K562 (cell line): Measurements from ENCODE around the gene ATIC. TPM values are rescaled to one million over a fixed set of nuclear protein-coding genes. Genes with fewer than 3 reads are reported as not detected.

Source experiments
- CHD4 ChIP-seq: fragments of 200-600 bp; sonication (generic); IDR thresholded peaks from 3 replicates; pipeline ENCODE4 v1.6.1; 2012; ENCODE audit warnings: low read depth, mild to moderate bottlenecking, mixed read lengths, low read length, inconsistent platforms; ENCODE audit not compliant: insufficient read depth, insufficient replicate concordance, poor library complexity, severe bottlenecking
- DNMT1 ChIP-seq: fragments of 450-650 bp; IDR thresholded peaks from 2 replicates; pipeline ENCODE4 v1.6.1; 2016; ENCODE audit warnings: antibody characterized with exemption, mild to moderate bottlenecking
- E2F3 ChIP-seq: fragments of 250-450 bp; sonication (Bioruptor Pico); IDR thresholded peaks from 2 replicates; pipeline ENCODE4 v1.4.0; 2020; ENCODE audit warnings: mild to moderate bottlenecking
- ERF ChIP-seq: fragments of 450-650 bp; formaldehyde crosslinking; IDR thresholded peaks from 2 replicates; pipeline ENCODE4 v1.4.0; 2020; ENCODE audit warnings: mild to moderate bottlenecking, mixed read lengths
- FOXK2 ChIP-seq, 2 experiments: fragments of 450-650 bp; IDR thresholded peaks in 1 of 2; conservative IDR thresholded peaks in 1 of 2; 2 replicates each; pipeline ENCODE4 v1.6.1; 2016; ENCODE audit warnings: low read depth in 2 of 2, mild to moderate bottlenecking in 1 of 2
- HDAC3 ChIP-seq: fragments of 450-650 bp; IDR thresholded peaks from 2 replicates; pipeline ENCODE4 v1.6.1; 2018; ENCODE audit warnings: borderline replicate concordance, mild to moderate bottlenecking, moderate library complexity; ENCODE audit not compliant: partially characterized antibody
- HNRNPLL ChIP-seq: fragments of 200-400 bp; formaldehyde crosslinking; IDR thresholded peaks from 2 replicates; pipeline ENCODE4 v1.6.1; 2017; ENCODE audit warnings: low read length, low read depth, mild to moderate bottlenecking; ENCODE audit not compliant: poor library complexity, severe bottlenecking
- KAT8 ChIP-seq: fragments of 450-650 bp; IDR thresholded peaks from 2 replicates; pipeline ENCODE4 v1.6.1; 2016; ENCODE audit warnings: low read depth, mild to moderate bottlenecking
- MTF1 ChIP-seq: fragments of 250-450 bp; sonication (Bioruptor Pico); IDR thresholded peaks from 2 replicates; pipeline ENCODE4 v1.9.0; 2021; ENCODE audit warnings: moderate library complexity, mild to moderate bottlenecking, inconsistent platforms, borderline replicate concordance
- NCOA4 ChIP-seq: fragments of 450-650 bp; IDR thresholded peaks from 2 replicates; pipeline ENCODE4 v1.6.1; 2018; ENCODE audit warnings: mild to moderate bottlenecking; ENCODE audit not compliant: partially characterized antibody
- RBM14 ChIP-seq: fragments of 200-400 bp; formaldehyde crosslinking; IDR thresholded peaks from 2 replicates; pipeline ENCODE4 v1.6.1; 2018; ENCODE audit warnings: low read depth, mild to moderate bottlenecking, low read length, moderate library complexity, borderline replicate concordance; ENCODE audit not compliant: insufficient read depth
- SIN3A ChIP-seq, 2 experiments: fragments of 150-350 bp in 1 of 2; IDR thresholded peaks; 2 replicates each; pipeline ENCODE4 v1.6.1; 2011 to 2016; ENCODE audit warnings: borderline replicate concordance in 2 of 2, low read depth in 2 of 2, low read length in 2 of 2, mild to moderate bottlenecking in 2 of 2, moderate library complexity in 2 of 2; ENCODE audit not compliant: control insufficient read depth in 1 of 2
- SIX5 ChIP-seq, 2 experiments: IDR thresholded peaks; 2 replicates each; pipeline ENCODE4 v1.6.1; 2011; ENCODE audit warnings: low read length in 2 of 2, borderline replicate concordance in 1 of 2, low read depth in 1 of 2, mild to moderate bottlenecking in 1 of 2, moderate library complexity in 1 of 2; ENCODE audit not compliant: insufficient read depth in 1 of 2
- SMAD2 ChIP-seq: fragments of 150-350 bp; IDR thresholded peaks from 2 replicates; pipeline ENCODE4 v1.6.1; 2014; ENCODE audit warnings: low read depth, mild to moderate bottlenecking, low read length
- SMARCC2 ChIP-seq: fragments of 450-650 bp; IDR thresholded peaks from 2 replicates; pipeline ENCODE4 v1.6.1; 2017; ENCODE audit warnings: antibody characterized with exemption, moderate library complexity, mild to moderate bottlenecking, low read depth
- SOX6 ChIP-seq: fragments of 450-650 bp; IDR thresholded peaks from 2 replicates; pipeline ENCODE4 v1.6.1; 2014; ENCODE audit warnings: mild to moderate bottlenecking
- SREBF2 ChIP-seq: sonication (generic); formaldehyde crosslinking; IDR thresholded peaks from 2 replicates; pipeline ENCODE4 v1.4.0; 2020; ENCODE audit warnings: mild to moderate bottlenecking, missing genetic modification reagents
- ZNF124 ChIP-seq: sonication (generic); formaldehyde crosslinking; IDR thresholded peaks from 2 replicates; pipeline ENCODE4 v1.8.1; 2022; ENCODE audit warnings: missing genetic modification reagents
- ZNF133 ChIP-seq: fragments of 250-450 bp; sonication (Bioruptor Pico); IDR thresholded peaks from 2 replicates; pipeline ENCODE4 v1.4.0; 2020; ENCODE audit warnings: mild to moderate bottlenecking
- ZNF217 ChIP-seq: sonication (generic); formaldehyde crosslinking; IDR thresholded peaks from 2 replicates; pipeline ENCODE4 v1.8.0; 2022; ENCODE audit warnings: mild to moderate bottlenecking, missing genetic modification reagents
- ZNF408 ChIP-seq: fragments of 250-450 bp; sonication (Bioruptor Pico); IDR thresholded peaks from 2 replicates; pipeline ENCODE4 v1.4.0; 2020; ENCODE audit warnings: low read depth, mild to moderate bottlenecking, moderate library complexity
- ZNF77 ChIP-seq: fragments of 250-450 bp; sonication (Bioruptor Pico); IDR thresholded peaks from 2 replicates; pipeline ENCODE4 v1.5.0; 2020
- polyA plus RNA-seq, 8 experiments: library from polyadenylated mRNA; depleted of rRNA in 4 of 8; stranded (reverse) in 5 of 8; unstranded in 3 of 8; fragments of >200 nt; fragmentation: Nextera tagmentation in 2 of 8; fragmentation: Illumina TruSeq in 1 of 8; extraction: Ambion mirVana in 2 of 8; extraction: Trizol in 1 of 8; gene quantifications; 2 replicates each; pipeline versions ENCODE4 v1.2.1 to v1.2.3, GENCODE V29; 2011 to 2014; ENCODE audit warnings: inconsistent platforms in 1 of 8, missing spikeins in 1 of 8
- total RNA-seq, 7 experiments: library from RNA; depleted of rRNA in 6 of 7; stranded (reverse); fragments of >200 nt in 6 of 7; fragmentation: Illumina TruSeq in 2 of 7; extraction: Trizol in 2 of 7; gene quantifications; 2 replicates each; pipeline versions ENCODE4 v1.2.1 to v1.2.3, GENCODE V29; 2011 to 2021; ENCODE audit warnings: low replicate concordance in 1 of 7
- TF ChIP-seq, protein P1 (sequence below), 2 experiments: fragments of 450-650 bp; IDR thresholded peaks; 2 replicates each; pipeline ENCODE4 v1.6.1; 2016
- TF ChIP-seq, protein P2 (sequence below): fragments of 200-400 bp; formaldehyde crosslinking; IDR thresholded peaks from 2 replicates; pipeline ENCODE4 v1.6.1; 2017; ENCODE audit warnings: mild to moderate bottlenecking, low read depth, low read length, moderate library complexity

ATIC gene
- total and polyA plus RNA-seq, 9 of the 15 experiments (the other 6 are each of a cell fraction or from before 2014, with no cell fraction given): 45.6 to 480 (median 212) TPM

GRCh38 chr2:215311625-215312396 is at the start of gene ATIC (continued):
- TF ChIP-seq FOXK2 (conservative IDR thresholded peaks at IDR 0.05 in 1 of 2, IDR thresholded peaks at IDR 0.05 in 1 of 2; ENCODE audit: low read depth in 2 of 2) (0 out of 4 replicates have a peak, but pooled peaks of 1 of the 2 experiments have one; percentile 33), DNMT1 (no peak), HDAC3 (no peak), ERF (CRISPR knock-in tag) (0 out of 2 replicates have a peak, but pooled peaks have one; percentile 25), ZNF124 (no peak), SMARCC2 (no peak), ZNF133 (CRISPR knock-in tag) (no peak), SMAD2 (no peak), ZNF408 (CRISPR knock-in tag) (no peak), ZNF217 (CRISPR knock-in tag) (no peak), CHD4 (no peak), SIN3A (IDR thresholded peaks at IDR 0.05; ENCODE audit: borderline replicate concordance in 2 of 2, control insufficient read depth in 1 of 2, low read depth in 2 of 2, low read length in 2 of 2) (peak in 1 of 2 experiments; percentile 93; a peak in 2 of 4 replicates), NCOA4 (no peak), MTF1 (CRISPR knock-in tag) (no peak), SREBF2 (no peak), ZNF77 (CRISPR knock-in tag) (no peak), SOX6 (0 out of 2 replicates have a peak, but pooled peaks have one; percentile 22), KAT8 (no peak), E2F3 (CRISPR knock-in tag) (peak; percentile 71; the same call in 1 of the 2 replicates), RBM14 (no peak), SIX5 (IDR thresholded peaks at IDR 0.05; ENCODE audit: borderline replicate concordance in 1 of 2, insufficient read depth in 1 of 2, low read depth in 1 of 2, low read length in 2 of 2) (no peak), HNRNPLL (no peak)
- TF ChIP-seq, protein P1, sequence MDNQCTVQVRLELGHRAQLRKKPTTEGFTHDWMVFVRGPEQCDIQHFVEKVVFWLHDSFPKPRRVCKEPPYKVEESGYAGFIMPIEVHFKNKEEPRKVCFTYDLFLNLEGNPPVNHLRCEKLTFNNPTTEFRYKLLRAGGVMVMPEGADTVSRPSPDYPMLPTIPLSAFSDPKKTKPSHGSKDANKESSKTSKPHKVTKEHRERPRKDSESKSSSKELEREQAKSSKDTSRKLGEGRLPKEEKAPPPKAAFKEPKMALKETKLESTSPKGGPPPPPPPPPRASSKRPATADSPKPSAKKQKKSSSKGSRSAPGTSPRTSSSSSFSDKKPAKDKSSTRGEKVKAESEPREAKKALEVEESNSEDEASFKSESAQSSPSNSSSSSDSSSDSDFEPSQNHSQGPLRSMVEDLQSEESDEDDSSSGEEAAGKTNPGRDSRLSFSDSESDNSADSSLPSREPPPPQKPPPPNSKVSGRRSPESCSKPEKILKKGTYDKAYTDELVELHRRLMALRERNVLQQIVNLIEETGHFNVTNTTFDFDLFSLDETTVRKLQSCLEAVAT (IDR thresholded peaks at IDR 0.05): peak in 1 of 2 experiments; percentile 56; a peak in 1 of 4 replicates
- TF ChIP-seq, protein P2, sequence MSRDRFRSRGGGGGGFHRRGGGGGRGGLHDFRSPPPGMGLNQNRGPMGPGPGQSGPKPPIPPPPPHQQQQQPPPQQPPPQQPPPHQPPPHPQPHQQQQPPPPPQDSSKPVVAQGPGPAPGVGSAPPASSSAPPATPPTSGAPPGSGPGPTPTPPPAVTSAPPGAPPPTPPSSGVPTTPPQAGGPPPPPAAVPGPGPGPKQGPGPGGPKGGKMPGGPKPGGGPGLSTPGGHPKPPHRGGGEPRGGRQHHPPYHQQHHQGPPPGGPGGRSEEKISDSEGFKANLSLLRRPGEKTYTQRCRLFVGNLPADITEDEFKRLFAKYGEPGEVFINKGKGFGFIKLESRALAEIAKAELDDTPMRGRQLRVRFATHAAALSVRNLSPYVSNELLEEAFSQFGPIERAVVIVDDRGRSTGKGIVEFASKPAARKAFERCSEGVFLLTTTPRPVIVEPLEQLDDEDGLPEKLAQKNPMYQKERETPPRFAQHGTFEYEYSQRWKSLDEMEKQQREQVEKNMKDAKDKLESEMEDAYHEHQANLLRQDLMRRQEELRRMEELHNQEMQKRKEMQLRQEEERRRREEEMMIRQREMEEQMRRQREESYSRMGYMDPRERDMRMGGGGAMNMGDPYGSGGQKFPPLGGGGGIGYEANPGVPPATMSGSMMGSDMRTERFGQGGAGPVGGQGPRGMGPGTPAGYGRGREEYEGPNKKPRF: no peak
